Hepatocyte (in vitro differentiated cells): ENCODE measurements around the gene NKPD1. TPM values are rescaled to one million over a fixed set of nuclear protein-coding genes. Genes with fewer than 3 reads are reported as not detected.

Experiments
- DNase-seq: peaks from one replicate; pipeline ENCODE4 v3.0.0-alpha.2; 2016; ENCODE audit warnings: low spot score
- H2AFZ ChIP-seq: fragments of 200-600 bp; sonication (generic); 2 replicates; pipeline ENCODE4 v1.6.0; 2016; ENCODE audit warnings: antibody characterized with exemption, mild to moderate bottlenecking
- H3K27ac ChIP-seq: fragments of 200-600 bp; sonication (generic); 2 replicates; pipeline ENCODE4 v1.5.1; 2016; ENCODE audit warnings: mild to moderate bottlenecking
- H3K27me3 ChIP-seq: fragments of 200-600 bp; sonication (generic); 2 replicates; pipeline ENCODE4 v1.6.1; 2016
- H3K36me3 ChIP-seq: fragments of 200-600 bp; sonication (generic); replicated peaks from 2 replicates; pipeline ENCODE4 v1.5.1; 2016; ENCODE audit warnings: low read depth; ENCODE audit not compliant: insufficient read depth
- H3K4me1 ChIP-seq: fragments of 200-600 bp; sonication (generic); 2 replicates; pipeline ENCODE4 v1.5.1; 2016; ENCODE audit warnings: mild to moderate bottlenecking, moderate library complexity; ENCODE audit not compliant: insufficient read depth
- H3K4me2 ChIP-seq: fragments of 200-600 bp; sonication (generic); 2 replicates; pipeline ENCODE4 v1.6.0; 2016
- H3K4me3 ChIP-seq: fragments of 200-600 bp; sonication (generic); 2 replicates; pipeline ENCODE4 v1.5.1; 2016; ENCODE audit warnings: mild to moderate bottlenecking
- H3K79me2 ChIP-seq: fragments of 200-600 bp; sonication (generic); 2 replicates; pipeline ENCODE4 v1.6.0; 2017; ENCODE audit warnings: mild to moderate bottlenecking
- H3K9me2 ChIP-seq: fragments of 200-600 bp; sonication (generic); replicated peaks from 2 replicates; pipeline ENCODE4 v1.6.0; 2017; ENCODE audit warnings: mild to moderate bottlenecking; ENCODE audit not compliant: insufficient read depth
- H3K9me3 ChIP-seq: fragments of 200-600 bp; sonication (generic); 2 replicates; pipeline ENCODE4 v1.5.1; 2016; ENCODE audit warnings: low read depth, mild to moderate bottlenecking
- H4K20me1 ChIP-seq: fragments of 200-600 bp; sonication (generic); 2 replicates; pipeline ENCODE4 v1.6.0; 2016; ENCODE audit warnings: mild to moderate bottlenecking; ENCODE audit not compliant: insufficient read depth, poor library complexity, severe bottlenecking
- CTCF ChIP-seq: fragments of 200-600 bp; sonication (generic); IDR thresholded peaks from 2 replicates; pipeline ENCODE4 v1.5.1; 2016; ENCODE audit warnings: antibody characterized with exemption, mild to moderate bottlenecking; ENCODE audit not compliant: poor library complexity
- EZH2 ChIP-seq: fragments of 200-600 bp; sonication (generic); IDR thresholded peaks from 2 replicates; pipeline ENCODE4 v1.6.1; 2016; ENCODE audit warnings: antibody characterized with exemption, mild to moderate bottlenecking, borderline replicate concordance
- EZH2phosphoT487 ChIP-seq: fragments of 200-600 bp; sonication (generic); IDR thresholded peaks from one replicate; pipeline ENCODE4 v1.6.1; 2018; ENCODE audit warnings: antibody characterized with exemption, mild to moderate bottlenecking, low read depth, moderate library complexity; ENCODE audit not compliant: unreplicated experiment, severe bottlenecking
- WGBS: methylation state at CpG from one replicate; pipeline ENCODE4 v1.1.6; 2016; ENCODE audit warnings: low lambda C conversion rate; ENCODE audit errors: missing lambda C conversion rate; 5-methylcytosine and 5-hydroxymethylcytosine counted together
- polyA plus RNA-seq: library from polyadenylated mRNA; unstranded; fragments of >200 nt; fragmentation: Nextera tagmentation; extraction: Ambion mirVana; gene quantifications from 2 replicates; pipeline ENCODE4 v1.2.1, GENCODE V29; 2016
- total RNA-seq: library from RNA; depleted of rRNA; stranded (reverse); fragments of >200 nt; gene quantifications from 2 replicates; pipeline ENCODE4 v1.2.3, GENCODE V29; 2014

NKPD1 gene
- total and polyA plus RNA-seq, 2 experiments from 2014 or later: 0.27 to 0.50 TPM

GRCh38 chr19:45163156-45163555 is 2.4 kb upstream of the NKPD1 start:
- Histone ChIP-seq H3K36me3 (no peaks in the 10 kb centered on the region), H4K20me1 (no peaks in the 10 kb centered on the region), H3K9me3 (no peaks in the 10 kb centered on the region), H2AFZ (no peak overlapping the region), H3K4me2 (no peak overlapping the region), H3K27me3 (no peaks in the 10 kb centered on the region), H3K79me2 (no peaks in the 10 kb centered on the region), H3K27ac (no peak overlapping the region), H3K4me1 (peaks cover 9% of the 10 kb centered on the region), H3K9me2 (no peaks in the 10 kb centered on the region), H3K4me3 (no peak overlapping the region)
- 89% methylated on average over 15 of the region's 17 CpGs for WGBS
- no peak for DNase-seq
- TF ChIP-seq EZH2 (no peak), CTCF (no peak), EZH2phosphoT487 (no peak)

DNA sequence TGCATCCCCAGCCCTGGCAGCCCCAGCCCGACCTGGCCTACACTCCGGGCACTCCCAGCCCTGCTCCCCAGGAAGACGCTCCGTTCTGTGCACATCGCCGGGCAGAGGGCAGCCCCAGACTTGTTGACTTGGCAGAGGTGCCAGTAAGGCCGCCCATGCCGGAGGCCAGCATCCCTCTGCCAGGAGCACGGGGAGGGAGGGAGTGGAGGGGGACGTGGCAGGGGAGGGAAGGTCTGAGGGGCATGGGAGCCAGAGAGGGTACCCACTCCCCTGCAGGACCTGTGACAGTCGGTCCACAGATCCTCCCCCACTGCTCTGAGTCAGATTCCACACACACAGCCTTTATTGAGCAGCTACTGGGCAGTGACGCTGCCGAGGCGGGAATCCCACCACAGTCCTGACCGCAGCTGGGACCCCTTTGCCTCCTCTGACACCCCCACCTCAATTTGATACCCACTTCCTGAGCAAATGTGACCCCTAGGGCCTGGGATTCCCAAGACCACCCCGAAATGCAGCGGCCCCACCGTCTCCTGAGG is 1.9 kb upstream of the NKPD1 start:
- Histone ChIP-seq H3K36me3 (no peaks in the 10 kb centered on the region), H3K9me2 (no peaks in the 10 kb centered on the region), H3K27ac (no peak overlapping the region), H2AFZ (no peak overlapping the region), H3K4me1 (peaks cover 9% of the 10 kb centered on the region), H3K27me3 (no peaks in the 10 kb centered on the region), H3K4me3 (no peak overlapping the region), H3K79me2 (no peaks in the 10 kb centered on the region), H3K4me2 (no peak overlapping the region), H3K9me3 (no peaks in the 10 kb centered on the region), H4K20me1 (no peaks in the 10 kb centered on the region)
- no peak for DNase-seq
- WGBS: 93% methylated on average over 12 of the region's 18 CpGs
- TF ChIP-seq CTCF (no peak), EZH2phosphoT487 (no peak), EZH2 (no peak)

DNA sequence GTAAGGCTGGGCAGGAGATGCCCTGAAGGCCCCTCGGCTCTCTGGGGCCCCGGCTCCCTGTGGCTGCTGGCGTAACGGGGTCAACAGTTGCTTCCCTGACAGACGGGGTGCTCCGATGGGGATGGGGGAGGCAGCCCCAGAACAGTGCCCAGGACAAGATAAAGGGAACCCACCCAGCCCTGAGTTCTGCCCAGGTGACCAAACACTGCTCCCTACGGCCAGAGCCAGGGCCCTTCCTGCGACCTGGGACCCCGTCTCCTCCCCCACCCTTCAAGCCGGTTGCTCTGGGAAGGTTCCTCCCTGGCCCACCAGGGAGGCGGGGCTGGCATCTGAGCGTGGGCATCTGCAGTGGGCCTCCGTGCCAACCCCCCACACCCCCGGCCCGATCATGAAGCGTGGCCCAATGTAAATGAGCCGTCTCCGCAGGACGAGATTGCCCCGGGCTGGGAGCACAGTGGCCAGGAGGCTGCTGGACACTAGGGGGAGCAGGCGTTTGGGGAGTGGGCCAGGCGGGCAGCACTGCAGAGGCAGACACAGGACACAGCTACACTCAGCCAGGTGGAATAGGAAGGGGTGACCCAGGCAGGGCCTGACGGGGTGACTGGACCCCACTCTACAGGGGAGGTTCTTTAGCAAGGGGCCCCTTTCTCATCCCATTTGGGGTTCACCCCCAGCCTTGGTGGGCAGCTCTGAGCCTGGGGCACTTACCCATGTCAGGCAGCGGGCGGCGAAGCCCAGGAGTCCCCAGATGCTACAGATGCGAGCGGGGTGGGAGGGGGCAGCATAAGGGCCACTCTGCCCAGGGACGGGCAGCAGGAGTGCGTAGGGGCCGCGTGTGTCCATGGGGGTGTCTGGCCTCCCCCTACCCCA is 1.2 kb upstream of the NKPD1 start:
- 76% methylated on average over 16 of the region's 32 CpGs for WGBS
- Histone ChIP-seq H3K9me3 (no peaks in the 10 kb centered on the region), H3K4me1 (peaks cover 9% of the 10 kb centered on the region), H4K20me1 (no peaks in the 10 kb centered on the region), H3K4me2 (no peak overlapping the region), H3K27ac (no peak overlapping the region), H3K9me2 (no peaks in the 10 kb centered on the region), H2AFZ (no peak overlapping the region), H3K36me3 (no peaks in the 10 kb centered on the region), H3K79me2 (no peaks in the 10 kb centered on the region), H3K4me3 (no peak overlapping the region), H3K27me3 (no peaks in the 10 kb centered on the region)
- peak; percentile 49 for TF ChIP-seq CTCF
- TF ChIP-seq EZH2: no peak
- DNase-seq: peak; percentile 61
